IMR-90 (cell line): ENCODE results near the gene C9orf78. TPM values are rescaled to one million over a fixed set of nuclear protein-coding genes. Genes with fewer than 3 reads are reported as not detected.

Source experiments
- ATAC-seq: fragments of 200-7000 bp; cut with Tn5 transposase; 2 replicates; pipeline ENCODE4 v1.9.1; 2020; ENCODE audit warnings: low read depth, mild to moderate bottlenecking, moderate library complexity
- BruUV-seq: library from RNA; stranded (reverse); fragments of 400-500 nt; replicated peaks from 2 replicates; lab custom pipeline; 2021; lab: Mats Ljungman, UMichigan
- CTCF ChIA-PET: fragments of 300-600 bp; formaldehyde crosslinking; extraction: SDS; loops from one replicate; lab custom pipeline; 2021; ENCODE audit warnings: antibody characterized with exemption; lab: Yijun Ruan, JAX
- POLR2A ChIA-PET: fragments of 300-600 bp; sonication (Branson Sonifier 250); formaldehyde crosslinking; loops from one replicate; lab custom pipeline; 2022; ENCODE audit warnings: antibody characterized with exemption; ENCODE audit not compliant: unreplicated experiment; lab: Charles Lee
- DNase-seq: peaks from one replicate; pipeline ENCODE4 v3.0.0; 2013
- H2AFZ ChIP-seq: replicated peaks from 2 replicates; pipeline ENCODE3; 2013; ENCODE audit warnings: low read length, mild to moderate bottlenecking; ENCODE audit not compliant: poor library complexity
- H2AK5ac ChIP-seq: 2 replicates; pipeline ENCODE4 v1.6.1; 2013; ENCODE audit warnings: low read depth, low read length, inconsistent platforms
- H2AK9ac ChIP-seq: replicated peaks from 2 replicates; pipeline ENCODE3; 2013; ENCODE audit warnings: mild to moderate bottlenecking, low read depth, low read length, moderate library complexity; ENCODE audit not compliant: poor library complexity
- H2BK120ac ChIP-seq: 2 replicates; pipeline ENCODE4 v1.6.1; 2013; ENCODE audit warnings: low read depth, low read length, inconsistent platforms
- H2BK15ac ChIP-seq: 3 replicates; pipeline ENCODE4 v1.6.1; 2013; ENCODE audit warnings: low read depth, low read length, inconsistent platforms
- H2BK20ac ChIP-seq: 2 replicates; pipeline ENCODE4 v1.6.1; 2013; ENCODE audit warnings: low read depth, mild to moderate bottlenecking, inconsistent platforms, low read length, moderate library complexity
- H2BK5ac ChIP-seq: 2 replicates; pipeline ENCODE4 v1.6.1; 2013; ENCODE audit warnings: mild to moderate bottlenecking, low read depth, low read length, inconsistent platforms; ENCODE audit not compliant: poor library complexity, severe bottlenecking
- H3K14ac ChIP-seq: replicated peaks from 2 replicates; pipeline ENCODE4 v1.6.1; 2013; ENCODE audit warnings: low read depth, low read length, inconsistent platforms
- H3K18ac ChIP-seq: 2 replicates; pipeline ENCODE4 v1.6.1; 2013; ENCODE audit warnings: low read depth, low read length, control low read depth
- H3K23ac ChIP-seq: 2 replicates; pipeline ENCODE4 v1.6.1; 2013; ENCODE audit warnings: low read depth, low read length, inconsistent platforms
- H3K27ac ChIP-seq: 2 replicates; pipeline ENCODE4 v1.5.1; 2013; ENCODE audit warnings: mild to moderate bottlenecking, control low read depth, low read length; ENCODE audit not compliant: insufficient read depth
- H3K27me3 ChIP-seq: 2 replicates; pipeline ENCODE4 v1.6.1; 2013; ENCODE audit warnings: low read length; ENCODE audit not compliant: control insufficient read depth, insufficient read depth
- H3K36me3 ChIP-seq: 2 replicates; pipeline ENCODE4 v1.6.1; 2013; ENCODE audit warnings: low read length, mixed read lengths; ENCODE audit not compliant: control insufficient read depth, insufficient read depth
- H3K4ac ChIP-seq: 2 replicates; pipeline ENCODE4 v1.6.1; 2013; ENCODE audit warnings: low read depth, low read length, inconsistent platforms
- H3K4me1 ChIP-seq: 2 replicates; pipeline ENCODE4 v1.6.1; 2013; ENCODE audit warnings: low read length, mixed read lengths; ENCODE audit not compliant: control insufficient read depth, insufficient read depth
- H3K4me2 ChIP-seq: 2 replicates; pipeline ENCODE4 v1.6.1; 2013; ENCODE audit warnings: low read depth, mild to moderate bottlenecking, control low read depth, low read length, moderate library complexity
- H3K4me3 ChIP-seq: 2 replicates; pipeline ENCODE4 v1.5.1; 2013; ENCODE audit warnings: low read depth, mild to moderate bottlenecking, control low read depth, low read length, moderate library complexity; ENCODE audit not compliant: insufficient read depth
- H3K56ac ChIP-seq: 2 replicates; pipeline ENCODE4 v1.6.1; 2013; ENCODE audit warnings: low read length, inconsistent platforms; ENCODE audit not compliant: insufficient read depth; ENCODE audit errors: extremely low read depth
- H3K79me1 ChIP-seq, 2 experiments: 2 replicates each; pipeline ENCODE4 v1.6.1; 2013; ENCODE audit warnings: low read length in 2 of 2, inconsistent platforms in 1 of 2, low read depth in 1 of 2
- H3K9ac ChIP-seq: 2 replicates; pipeline ENCODE4 v1.6.1; 2013; ENCODE audit warnings: low read depth, low read length, control low read depth
- H3K9me1 ChIP-seq: 2 replicates; pipeline ENCODE4 v1.6.1; 2013; ENCODE audit warnings: low read length, inconsistent platforms; ENCODE audit not compliant: insufficient read depth
- H3K9me3 ChIP-seq: 2 replicates; pipeline ENCODE4 v1.6.1; 2013; ENCODE audit warnings: low read length; ENCODE audit not compliant: control insufficient read depth, insufficient read depth
- H4K20me1 ChIP-seq: 2 replicates; pipeline ENCODE4 v1.6.1; 2013; ENCODE audit warnings: low read length, inconsistent platforms; ENCODE audit not compliant: insufficient read depth
- H4K5ac ChIP-seq: 2 replicates; pipeline ENCODE4 v1.6.1; 2013; ENCODE audit warnings: mild to moderate bottlenecking, low read depth, low read length, control low read depth
- H4K8ac ChIP-seq, 2 experiments: 2 replicates each; pipeline ENCODE4 v1.6.1; 2013; ENCODE audit warnings: low read depth in 2 of 2, low read length in 2 of 2, control low read depth in 1 of 2, inconsistent platforms in 1 of 2
- H4K91ac ChIP-seq: 2 replicates; pipeline ENCODE4 v1.6.1; 2013; ENCODE audit warnings: low read depth, low read length, inconsistent platforms; ENCODE audit not compliant: insufficient read depth
- BHLHE40 ChIP-seq: fragments of 150-350 bp; IDR thresholded peaks from 2 replicates; pipeline ENCODE4 v1.6.1; 2016; ENCODE audit warnings: mild to moderate bottlenecking, low read depth, low read length
- CEBPB ChIP-seq: IDR thresholded peaks from 2 replicates; pipeline ENCODE4 v1.6.1; 2012; ENCODE audit warnings: low read depth, low read length, improper control_type of control experiment
- CHD1 ChIP-seq: IDR thresholded peaks from 2 replicates; pipeline ENCODE4 v1.6.1; 2012; ENCODE audit warnings: low read depth, low read length, improper control_type of control experiment
- FOS ChIP-seq: fragments of 150-350 bp; IDR thresholded peaks from 2 replicates; pipeline ENCODE4 v1.6.1; 2016; ENCODE audit warnings: low read depth, low read length
- MAFK ChIP-seq: IDR thresholded peaks from 2 replicates; pipeline ENCODE4 v1.6.1; 2012; ENCODE audit warnings: low read depth, low read length, improper control_type of control experiment
- MAZ ChIP-seq: IDR thresholded peaks from 2 replicates; pipeline ENCODE4 v1.6.1; 2012; ENCODE audit warnings: low read depth, mild to moderate bottlenecking, low read length, improper control_type of control experiment, moderate library complexity, borderline replicate concordance
- MXI1 ChIP-seq: IDR thresholded peaks from 2 replicates; pipeline ENCODE4 v1.6.1; 2012; ENCODE audit warnings: low read depth, mild to moderate bottlenecking, low read length, moderate library complexity, borderline replicate concordance
- NFE2L2 ChIP-seq: fragments of 150-350 bp; IDR thresholded peaks from 2 replicates; pipeline ENCODE4 v1.6.1; 2016; ENCODE audit warnings: low read depth, mild to moderate bottlenecking, low read length
- RAD21 ChIP-seq: IDR thresholded peaks from 2 replicates; pipeline ENCODE4 v1.6.1; 2012; ENCODE audit warnings: low read length, improper control_type of control experiment
- RCOR1 ChIP-seq: IDR thresholded peaks from 2 replicates; pipeline ENCODE4 v1.6.1; 2012; ENCODE audit warnings: mild to moderate bottlenecking, low read length, improper control_type of control experiment; ENCODE audit not compliant: insufficient replicate concordance
- RFX5 ChIP-seq: IDR thresholded peaks from 2 replicates; pipeline ENCODE4 v1.8.0; 2012; ENCODE audit warnings: low read depth, mild to moderate bottlenecking, low read length, moderate library complexity
- SMC3 ChIP-seq: fragments of 150-350 bp; IDR thresholded peaks from 2 replicates; pipeline ENCODE4 v1.6.1; 2016; ENCODE audit warnings: low read depth, mild to moderate bottlenecking, antibody characterized with exemption, low read length, moderate library complexity
- WGBS, 2 experiments: methylation state at CpG; one replicate each; pipeline versions ENCODE4 v1.1.5 to v1.1.7; 2013; ENCODE audit warnings: missing lambda C conversion rate in 2 of 2; ENCODE audit not compliant: insufficient read length in 1 of 2; ENCODE audit errors: extremely low coverage in 2 of 2; 5-methylcytosine and 5-hydroxymethylcytosine counted together
- dilution Hi-C: fragments of 300-500 bp; cut with HindIII; formaldehyde crosslinking; loops from one replicate; pipeline ENCODE4 v1.14.3; 2018; ENCODE audit warnings: low sequenced_read_pairs; ENCODE audit not compliant: unreplicated experiment
- in situ Hi-C: fragments of 300-500 bp; cut with MboI; formaldehyde crosslinking; loops from 3 replicates; pipeline ENCODE4 v1.14.3; 2019; ENCODE audit warnings: low sequenced_read_pairs, inconsistent platforms, mixed read lengths
- intact Hi-C: fragments of 100-400 bp; cut with micrococcal nuclease; formaldehyde crosslinking; loops from 2 replicates; pipeline ENCODE4 v1.10.0; 2022
- polyA plus RNA-seq, 3 experiments: library from polyadenylated mRNA; depleted of rRNA; stranded (reverse); fragments of >200 nt; gene quantifications; 2 replicates each; pipeline ENCODE4 v1.2.3, GENCODE V29; 2012; ENCODE audit warnings: low replicate concordance in 1 of 3
- total RNA-seq: library from RNA; depleted of rRNA; stranded (reverse); fragments of >200 nt; gene quantifications from 2 replicates; pipeline ENCODE4 v1.2.3, GENCODE V29; 2012
- TF ChIP-seq, protein P1 (sequence below): conservative IDR thresholded peaks from 2 replicates; pipeline ENCODE4 v1.5.1; 2012; ENCODE audit warnings: mild to moderate bottlenecking, low read depth, low read length, improper control_type of control experiment
- TF ChIP-seq, protein P2 (sequence below): fragments of 150-350 bp; IDR thresholded peaks from 2 replicates; pipeline ENCODE4 v1.6.1; 2017; ENCODE audit warnings: mild to moderate bottlenecking, antibody characterized with exemption, low read length, low read depth
- TF ChIP-seq, protein P3 (sequence below): fragments of 150-350 bp; IDR thresholded peaks from 2 replicates; pipeline ENCODE4 v1.6.1; 2016; ENCODE audit warnings: low read depth, mild to moderate bottlenecking, low read length, moderate library complexity, borderline replicate concordance

The C9orf78 gene
- total and polyA plus RNA-seq, 2 of the 4 experiments (the other 2 are of a cell fraction), result 29.8 to 46.0 TPM

DNA sequence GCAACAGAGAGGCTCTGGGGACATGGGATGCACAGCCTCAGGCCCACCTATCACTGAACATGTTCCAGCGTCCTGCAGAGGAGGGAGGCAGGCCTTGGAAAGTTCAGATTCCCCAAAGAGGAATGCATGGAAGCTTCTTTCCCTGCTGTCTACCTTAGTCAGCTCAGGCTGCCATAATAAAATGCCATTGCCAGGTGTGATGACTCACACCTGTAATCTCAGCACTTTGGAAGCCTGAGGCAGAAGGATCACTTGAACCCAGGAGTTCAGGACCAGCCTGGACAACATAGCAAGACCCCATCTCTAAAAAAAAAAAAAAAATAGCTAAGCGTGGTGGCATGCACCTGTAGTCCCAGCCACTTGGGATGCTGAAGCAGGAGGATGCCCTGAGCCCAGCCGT lies 56.6 kb downstream of the C9orf78 start:
- dilution Hi-C loops, result no loop called here
- TF ChIP-seq, protein P1, sequence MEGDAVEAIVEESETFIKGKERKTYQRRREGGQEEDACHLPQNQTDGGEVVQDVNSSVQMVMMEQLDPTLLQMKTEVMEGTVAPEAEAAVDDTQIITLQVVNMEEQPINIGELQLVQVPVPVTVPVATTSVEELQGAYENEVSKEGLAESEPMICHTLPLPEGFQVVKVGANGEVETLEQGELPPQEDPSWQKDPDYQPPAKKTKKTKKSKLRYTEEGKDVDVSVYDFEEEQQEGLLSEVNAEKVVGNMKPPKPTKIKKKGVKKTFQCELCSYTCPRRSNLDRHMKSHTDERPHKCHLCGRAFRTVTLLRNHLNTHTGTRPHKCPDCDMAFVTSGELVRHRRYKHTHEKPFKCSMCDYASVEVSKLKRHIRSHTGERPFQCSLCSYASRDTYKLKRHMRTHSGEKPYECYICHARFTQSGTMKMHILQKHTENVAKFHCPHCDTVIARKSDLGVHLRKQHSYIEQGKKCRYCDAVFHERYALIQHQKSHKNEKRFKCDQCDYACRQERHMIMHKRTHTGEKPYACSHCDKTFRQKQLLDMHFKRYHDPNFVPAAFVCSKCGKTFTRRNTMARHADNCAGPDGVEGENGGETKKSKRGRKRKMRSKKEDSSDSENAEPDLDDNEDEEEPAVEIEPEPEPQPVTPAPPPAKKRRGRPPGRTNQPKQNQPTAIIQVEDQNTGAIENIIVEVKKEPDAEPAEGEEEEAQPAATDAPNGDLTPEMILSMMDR, result no peak
- no peak for TF ChIP-seq MAZ
- TF ChIP-seq NFE2L2, result no peak
- TF ChIP-seq RFX5, result no peak
- TF ChIP-seq CHD1, result no peak
- TF ChIP-seq CEBPB, result no peak
- TF ChIP-seq BHLHE40, result no peak
- TF ChIP-seq, protein P2, sequence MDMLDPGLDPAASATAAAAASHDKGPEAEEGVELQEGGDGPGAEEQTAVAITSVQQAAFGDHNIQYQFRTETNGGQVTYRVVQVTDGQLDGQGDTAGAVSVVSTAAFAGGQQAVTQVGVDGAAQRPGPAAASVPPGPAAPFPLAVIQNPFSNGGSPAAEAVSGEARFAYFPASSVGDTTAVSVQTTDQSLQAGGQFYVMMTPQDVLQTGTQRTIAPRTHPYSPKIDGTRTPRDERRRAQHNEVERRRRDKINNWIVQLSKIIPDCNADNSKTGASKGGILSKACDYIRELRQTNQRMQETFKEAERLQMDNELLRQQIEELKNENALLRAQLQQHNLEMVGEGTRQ, result no peak
- TF ChIP-seq, protein P3, sequence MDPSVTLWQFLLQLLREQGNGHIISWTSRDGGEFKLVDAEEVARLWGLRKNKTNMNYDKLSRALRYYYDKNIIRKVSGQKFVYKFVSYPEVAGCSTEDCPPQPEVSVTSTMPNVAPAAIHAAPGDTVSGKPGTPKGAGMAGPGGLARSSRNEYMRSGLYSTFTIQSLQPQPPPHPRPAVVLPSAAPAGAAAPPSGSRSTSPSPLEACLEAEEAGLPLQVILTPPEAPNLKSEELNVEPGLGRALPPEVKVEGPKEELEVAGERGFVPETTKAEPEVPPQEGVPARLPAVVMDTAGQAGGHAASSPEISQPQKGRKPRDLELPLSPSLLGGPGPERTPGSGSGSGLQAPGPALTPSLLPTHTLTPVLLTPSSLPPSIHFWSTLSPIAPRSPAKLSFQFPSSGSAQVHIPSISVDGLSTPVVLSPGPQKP, result no peak
- TF ChIP-seq FOS, result no peak
- TF ChIP-seq MXI1, result no peak
- no peak for TF ChIP-seq SMC3
- no peak for TF ChIP-seq RCOR1
- no peak for TF ChIP-seq RAD21
- TF ChIP-seq MAFK, result no peak
- Histone ChIP-seq H2BK15ac (peak overlapping the region; percentile 89), H3K4me3 (no peak overlapping the region), H4K8ac (peak overlapping the region in 1 of 2 experiments; percentile 9; a peak in 2 of 4 replicates), H2AK5ac (peak overlapping the region; percentile 84), H4K91ac (no peak overlapping the region), H4K20me1 (no peaks in the 10 kb centered on the region), H2AFZ (no peak overlapping the region), H2BK20ac (peak overlapping the region; percentile 78; the same call in 1 of the 2 replicates), H3K36me3 (no peaks in the 10 kb centered on the region), H3K27me3 (no peaks in the 10 kb centered on the region), H4K5ac (no peak overlapping the region; the same call in 1 of the 2 replicates), H2BK120ac (peak overlapping the region; percentile 82), H3K18ac (peak overlapping the region; percentile 50; the same call in 1 of the 2 replicates), H3K14ac (peak overlapping the region; percentile 76), H3K9me3 (no peaks in the 10 kb centered on the region), H3K56ac (no peak overlapping the region), H3K27ac (no peak overlapping the region), H3K4me1 (peaks cover 18% of the 10 kb centered on the region), H2BK5ac (no peak overlapping the region), H3K79me1 (no peaks in the 10 kb centered on the region), H3K23ac (no peak overlapping the region), H3K9ac (no peak overlapping the region), H3K4me2 (no peak overlapping the region), H3K9me1 (peaks cover 23% of the 10 kb centered on the region), H3K4ac (peak overlapping the region; percentile 53), H2AK9ac (peak overlapping the region; percentile 24)
- intact Hi-C loops, result no loop called here
- POLR2A ChIA-PET, result no interaction called here
- 100% methylated on average over 1 of the region's 3 CpGs; no CpG with 5 or more reads in 1 of the 2 experiments for WGBS, 2 experiments
- CTCF ChIA-PET, result interaction anchor here (1.8 to 1.9 kb wide), 2 partner anchors 41 to 136 kb away, joined by 4 to 17 read pairs; no protein-coding TSS in a partner anchor
- no peak for DNase-seq
- ATAC-seq, result no peak
- in situ Hi-C loops, result no loop called here
- BruUV-seq, result no TSS peak
